ENCODE measurements around the gene G0S2.

Gene G0S2

DNA sequence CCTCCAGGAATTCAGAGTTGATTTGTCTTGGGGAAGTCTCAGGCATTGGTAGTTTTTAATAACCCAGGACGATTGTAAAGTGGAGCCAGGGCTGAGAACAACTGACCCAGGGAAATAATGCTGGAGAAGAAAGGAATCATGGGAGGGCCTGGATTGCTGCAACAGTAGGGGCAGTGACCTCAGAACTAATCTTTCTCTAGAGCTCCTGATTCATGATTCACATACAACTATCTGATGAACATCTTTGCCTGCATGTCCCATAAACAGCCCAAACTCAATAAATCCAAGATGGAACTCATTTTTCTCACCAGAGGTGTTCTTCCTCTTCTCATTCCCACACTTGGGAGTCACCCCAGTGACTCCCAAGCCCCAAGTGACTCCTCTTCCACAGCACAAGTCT, 8.1 kb upstream of the G0S2 start:
- DNase-seq (ENCODE audit: low read depth): no peak
- H3K4me3 ChIP-seq (ENCODE audit: low read depth, low read length): no peak overlapping the region
- TF ChIP-seq CTCF (IDR thresholded peaks at IDR 0.05; ENCODE audit: insufficient read depth, low read depth, low read length, missing control alignments): no peak

- H3K4me3 ChIP-seq (ENCODE audit: low read depth, low read length): no peak overlapping the region
- no peak for TF ChIP-seq CTCF (IDR thresholded peaks at IDR 0.05; ENCODE audit: insufficient read depth, low read depth, low read length, missing control alignments)
- DNase-seq (ENCODE audit: low read depth): peak; percentile 25
These were observed 7.5 kb upstream of the G0S2 start for GRCh38 chr1:209667708-209668107.

- DNase-seq (ENCODE audit: low read depth): no peak
- TF ChIP-seq CTCF (IDR thresholded peaks at IDR 0.05; ENCODE audit: insufficient read depth, low read depth, low read length, missing control alignments): no peak
These were observed 4.7 kb upstream of the G0S2 start for GRCh38 chr1:209670441-209671082.

GRCh38 chr1:209672705-209673630, 2.2 kb upstream of the G0S2 start:
- no peak overlapping the region for H3K4me3 ChIP-seq (ENCODE audit: low read depth, low read length)
- no peak for TF ChIP-seq CTCF (IDR thresholded peaks at IDR 0.05; ENCODE audit: insufficient read depth, low read depth, low read length, missing control alignments)
- DNase-seq (ENCODE audit: low read depth): peak; percentile 87

More at GRCh38 chr1:209670441-209671082, 4.7 kb upstream of the G0S2 start:
- H3K4me3 ChIP-seq (ENCODE audit: low read depth, low read length): no peak overlapping the region

- H3K4me3 ChIP-seq (ENCODE audit: low read depth, low read length): no peak overlapping the region
- TF ChIP-seq CTCF (IDR thresholded peaks at IDR 0.05; ENCODE audit: insufficient read depth, low read depth, low read length, missing control alignments): no peak
- DNase-seq (ENCODE audit: low read depth): no peak
These were observed 1.4 kb upstream of the G0S2 start for GRCh38 chr1:209673631-209674417.

GRCh38 chr1:209675565-209676154, 448 bp downstream of the G0S2 start:
- TF ChIP-seq CTCF (IDR thresholded peaks at IDR 0.05; ENCODE audit: insufficient read depth, low read depth, low read length, missing control alignments): no peak
- H3K4me3 ChIP-seq (ENCODE audit: low read depth, low read length): no peak overlapping the region
- no peak for DNase-seq (ENCODE audit: low read depth)
